ENCODE measurements around the gene ZNF554.

DNA sequence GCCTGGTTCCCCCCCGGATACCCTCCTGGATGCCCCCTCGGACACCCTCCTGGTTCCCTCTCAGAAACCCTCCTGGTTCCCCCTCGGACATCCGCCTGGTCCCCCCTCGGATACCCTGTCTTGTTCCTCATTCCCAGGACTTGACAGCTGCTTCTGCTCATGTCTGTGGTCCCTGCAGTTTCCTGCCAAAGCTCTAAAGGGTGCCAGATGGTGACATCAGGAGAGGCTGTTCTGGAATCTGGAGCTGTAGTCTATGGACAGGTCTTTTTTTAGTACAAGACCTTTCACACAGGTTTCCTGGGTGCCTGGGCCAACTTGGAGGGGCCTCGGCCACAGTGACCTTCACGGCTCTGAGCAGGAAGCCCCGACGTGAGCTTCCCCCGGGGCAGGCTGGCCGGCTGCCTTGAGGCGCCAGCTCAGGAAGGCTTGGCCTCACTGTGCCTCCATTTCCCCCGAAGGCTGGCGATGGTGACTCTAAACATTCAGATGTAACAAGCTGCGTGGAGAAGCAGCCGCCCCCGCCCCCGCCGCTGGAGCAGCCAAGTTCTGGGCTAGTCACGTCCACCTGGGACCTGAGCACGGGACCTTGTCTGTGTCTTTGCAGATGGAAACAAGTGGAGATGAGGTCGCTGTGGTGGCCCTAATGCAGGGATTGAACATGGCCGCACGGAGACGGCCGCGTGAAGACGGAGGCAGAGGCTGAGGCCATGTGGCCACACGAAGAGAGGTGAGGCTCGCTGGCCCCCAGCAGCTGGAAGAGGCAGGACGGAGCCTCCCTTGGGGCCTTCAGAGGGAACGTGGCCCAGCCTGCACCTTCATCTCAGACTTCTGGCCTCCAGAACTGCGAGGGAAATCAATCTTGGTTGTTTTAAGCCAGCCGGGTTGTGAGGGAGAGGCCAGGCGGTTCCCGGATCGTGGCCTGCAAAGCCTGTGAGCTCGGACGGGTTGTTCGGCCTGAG lies 49.3 kb upstream of the ZNF554 start:
- TF ChIP-seq, protein P1, sequence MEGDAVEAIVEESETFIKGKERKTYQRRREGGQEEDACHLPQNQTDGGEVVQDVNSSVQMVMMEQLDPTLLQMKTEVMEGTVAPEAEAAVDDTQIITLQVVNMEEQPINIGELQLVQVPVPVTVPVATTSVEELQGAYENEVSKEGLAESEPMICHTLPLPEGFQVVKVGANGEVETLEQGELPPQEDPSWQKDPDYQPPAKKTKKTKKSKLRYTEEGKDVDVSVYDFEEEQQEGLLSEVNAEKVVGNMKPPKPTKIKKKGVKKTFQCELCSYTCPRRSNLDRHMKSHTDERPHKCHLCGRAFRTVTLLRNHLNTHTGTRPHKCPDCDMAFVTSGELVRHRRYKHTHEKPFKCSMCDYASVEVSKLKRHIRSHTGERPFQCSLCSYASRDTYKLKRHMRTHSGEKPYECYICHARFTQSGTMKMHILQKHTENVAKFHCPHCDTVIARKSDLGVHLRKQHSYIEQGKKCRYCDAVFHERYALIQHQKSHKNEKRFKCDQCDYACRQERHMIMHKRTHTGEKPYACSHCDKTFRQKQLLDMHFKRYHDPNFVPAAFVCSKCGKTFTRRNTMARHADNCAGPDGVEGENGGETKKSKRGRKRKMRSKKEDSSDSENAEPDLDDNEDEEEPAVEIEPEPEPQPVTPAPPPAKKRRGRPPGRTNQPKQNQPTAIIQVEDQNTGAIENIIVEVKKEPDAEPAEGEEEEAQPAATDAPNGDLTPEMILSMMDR (IDR thresholded peaks at IDR 0.05) = no peak
- TF ChIP-seq POLR2AphosphoS5 (IDR thresholded peaks at IDR 0.05; ENCODE audit: insufficient read depth in 1 of 2, low read depth in 1 of 2) = peak in 1 of 2 donors; percentile 12
